HG03060 (cell line): Measurements from ENCODE around the gene PRKAR1B.

Source experiments
- ATAC-seq: cut with Tn5 transposase; IDR thresholded peaks from one replicate; pipeline ENCODE4 v1.9.1; 2021; ENCODE audit warnings: low read depth, moderate number of reproducible peaks; ENCODE audit not compliant: unreplicated experiment

Gene PRKAR1B

GRCh38 chr7:504221-505111 lies 222.6 kb downstream of the PRKAR1B start:
- no peak for ATAC-seq

DNA sequence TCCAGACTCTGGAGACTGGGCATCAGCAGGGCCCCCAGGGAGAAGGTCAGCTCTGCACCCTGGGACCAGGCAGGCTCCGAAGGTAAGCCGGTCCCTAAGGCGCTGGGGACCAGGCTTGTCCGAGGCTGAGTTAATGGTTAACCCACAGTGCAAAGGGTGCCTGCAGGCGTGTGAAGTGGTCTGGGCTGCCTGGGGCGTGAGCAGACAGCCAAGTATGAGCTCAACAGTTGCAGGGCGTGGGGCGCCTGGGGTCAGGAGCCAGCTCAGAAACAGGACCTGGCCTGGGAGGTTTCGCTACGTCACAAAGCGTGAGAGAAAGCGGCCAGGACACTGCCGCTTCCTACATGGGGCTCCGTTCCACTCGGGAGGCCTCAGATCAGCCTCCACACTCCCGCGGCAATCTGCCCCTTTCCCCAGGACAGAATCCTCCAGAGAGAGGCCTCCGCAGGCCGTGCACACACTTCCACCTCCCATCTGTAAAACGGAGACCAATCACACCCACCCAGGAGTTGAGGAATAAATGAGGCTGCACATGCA lies 223.4 kb downstream of the PRKAR1B start:
- no peak for ATAC-seq

DNA sequence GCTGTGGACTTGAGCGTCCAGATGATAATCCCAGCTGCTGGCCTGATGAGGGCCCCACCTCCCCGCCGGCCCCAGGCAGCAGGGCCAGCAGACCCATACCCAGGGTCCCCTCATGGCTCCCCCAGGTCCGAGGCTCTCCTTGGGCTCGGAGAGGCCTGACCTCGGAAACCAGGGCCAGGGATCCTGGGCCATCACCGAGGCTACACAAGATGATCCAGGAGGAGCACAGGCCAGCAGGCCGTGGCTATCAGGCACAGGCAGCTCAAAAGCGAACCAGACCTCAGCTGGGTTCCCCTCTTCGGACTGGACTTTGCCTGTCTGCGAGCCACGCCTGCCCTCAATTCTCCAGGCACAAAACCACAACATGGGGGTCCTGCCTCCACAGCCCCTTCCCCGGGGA lies 224.8 kb downstream of the PRKAR1B start:
- ATAC-seq = no peak

- no peak for ATAC-seq
These were observed 225.6 kb downstream of the PRKAR1B start for GRCh38 chr7:501526-501925.

- ATAC-seq = no peak
These were observed 226.3 kb downstream of the PRKAR1B start for GRCh38 chr7:500521-501420.

GRCh38 chr7:499853-500485 lies 227.1 kb downstream of the PRKAR1B start:
- no peak for ATAC-seq
